GM23338 (cell line): ENCODE results near the gene MLX. TPM values are rescaled to one million over a fixed set of nuclear protein-coding genes. Genes with fewer than 3 reads are reported as not detected.

Source experiments
- ATAC-seq: fragments of 200-7000 bp; cut with Tn5 transposase; 3 replicates; pipeline ENCODE4 v1.9.1; 2020
- DNase-seq: peaks from one replicate; pipeline ENCODE4 v3.0.0-alpha.2; 2015; ENCODE audit warnings: low spot score
- H2AFZ ChIP-seq: fragments of 200-600 bp; sonication (generic); 2 replicates; pipeline ENCODE4 v1.8.0; 2016; ENCODE audit warnings: antibody characterized with exemption, mild to moderate bottlenecking, moderate library complexity
- H3F3A ChIP-seq: fragments of 200-600 bp; sonication (generic); replicated peaks from 2 replicates; pipeline ENCODE4 v1.8.0; 2017; ENCODE audit warnings: antibody characterized with exemption, mixed run types, low read depth
- H3K27ac ChIP-seq: fragments of 200-600 bp; sonication (generic); 2 replicates; pipeline ENCODE4 v1.6.1; 2016; ENCODE audit warnings: low read depth
- H3K27me3 ChIP-seq: fragments of 200-600 bp; sonication (generic); 2 replicates; pipeline ENCODE4 v1.8.0; 2016; ENCODE audit warnings: mild to moderate bottlenecking, mixed run types, moderate library complexity; ENCODE audit not compliant: insufficient read depth
- H3K36me3 ChIP-seq: fragments of 200-600 bp; sonication (generic); 2 replicates; pipeline ENCODE4 v1.8.0; 2016; ENCODE audit warnings: mild to moderate bottlenecking; ENCODE audit not compliant: insufficient read depth
- H3K4me1 ChIP-seq: fragments of 200-600 bp; sonication (generic); 2 replicates; pipeline ENCODE4 v1.8.0; 2016; ENCODE audit warnings: mild to moderate bottlenecking, moderate library complexity; ENCODE audit not compliant: insufficient read depth
- H3K4me2 ChIP-seq: fragments of 200-600 bp; sonication (generic); 2 replicates; pipeline ENCODE4 v1.7.1; 2017; ENCODE audit warnings: mixed run types
- H3K4me3 ChIP-seq: fragments of 200-600 bp; sonication (generic); 2 replicates; pipeline ENCODE4 v1.6.1; 2016; ENCODE audit warnings: mixed run types
- H3K79me2 ChIP-seq: fragments of 200-600 bp; sonication (generic); replicated peaks from 2 replicates; pipeline ENCODE4 v1.8.0; 2017; ENCODE audit warnings: mild to moderate bottlenecking; ENCODE audit not compliant: insufficient read depth
- H3K9me2 ChIP-seq: fragments of 200-600 bp; sonication (generic); 2 replicates; pipeline ENCODE4 v1.8.0; 2017; ENCODE audit not compliant: insufficient read depth
- H4K20me1 ChIP-seq: fragments of 200-600 bp; sonication (generic); replicated peaks from 2 replicates; pipeline ENCODE4 v1.8.0; 2017; ENCODE audit warnings: mild to moderate bottlenecking; ENCODE audit not compliant: insufficient read depth
- H3K27ac Mint-ChIP-seq: 2 replicates; pipeline ENCODE4 v1.8.0; 2020; ENCODE audit warnings: inconsistent platforms, mild to moderate bottlenecking, moderate library complexity, mixed read lengths
- H3K27me3 Mint-ChIP-seq: 3 replicates; pipeline ENCODE4 v1.8.0; 2022; ENCODE audit warnings: low read depth, mild to moderate bottlenecking, moderate library complexity, mixed read lengths, inconsistent platforms; ENCODE audit not compliant: insufficient read depth, poor library complexity
- H3K36me3 Mint-ChIP-seq: 3 replicates; pipeline ENCODE4 v1.8.0; 2021; ENCODE audit warnings: low read depth, mild to moderate bottlenecking, inconsistent platforms, moderate library complexity, mixed read lengths
- H3K4me1 Mint-ChIP-seq: 3 replicates; pipeline ENCODE4 v1.8.0; 2020; ENCODE audit warnings: mild to moderate bottlenecking, inconsistent platforms, mixed read lengths
- H3K4me3 Mint-ChIP-seq: 3 replicates; pipeline ENCODE4 v1.8.0; 2021; ENCODE audit warnings: moderate library complexity, mild to moderate bottlenecking, inconsistent platforms, mixed read lengths
- H3K9me3 Mint-ChIP-seq: 3 replicates; pipeline ENCODE4 v1.8.0; 2020; ENCODE audit warnings: moderate library complexity, mild to moderate bottlenecking, inconsistent platforms, mixed read lengths
- CREB1 ChIP-seq: fragments of 250-450 bp; sonication (Bioruptor Pico); IDR thresholded peaks from 2 replicates; pipeline ENCODE4 v1.5.0; 2020; ENCODE audit warnings: low read depth, mild to moderate bottlenecking, moderate library complexity
- CTCF ChIP-seq, 2 experiments: fragments of 200-600 bp in 1 of 2; sonication (generic) in 1 of 2; conservative IDR thresholded peaks; 2 replicates each; pipeline versions ENCODE4 v1.5.1 to v1.6.1; 2016 to 2017; ENCODE audit warnings: antibody characterized with exemption in 2 of 2, low read depth in 2 of 2, mild to moderate bottlenecking in 2 of 2, moderate library complexity in 1 of 2
- EZH2 ChIP-seq: fragments of 200-600 bp; sonication (generic); IDR thresholded peaks from one replicate; pipeline ENCODE4 v1.8.0; 2017; ENCODE audit warnings: antibody characterized with exemption, mild to moderate bottlenecking, low read depth; ENCODE audit not compliant: unreplicated experiment
- NANOG ChIP-seq: IDR thresholded peaks from 2 replicates; pipeline ENCODE4 v1.6.1; 2016; ENCODE audit warnings: antibody characterized with exemption, borderline replicate concordance
- POLR2AphosphoS5 ChIP-seq: IDR thresholded peaks from 2 replicates; pipeline ENCODE4 v1.6.1; 2016; ENCODE audit warnings: antibody characterized with exemption, low read depth
- REST ChIP-seq: IDR thresholded peaks from one replicate; pipeline ENCODE4 v1.6.1; 2018; ENCODE audit warnings: antibody characterized with exemption; ENCODE audit not compliant: unreplicated experiment
- STAT1 ChIP-seq: IDR thresholded peaks from one replicate; pipeline ENCODE4 v1.6.1; 2016; ENCODE audit warnings: antibody characterized with exemption; ENCODE audit not compliant: unreplicated experiment
- ZNF331 ChIP-seq: fragments of 250-450 bp; sonication (Bioruptor Pico); IDR thresholded peaks from 2 replicates; pipeline ENCODE4 v1.5.0; 2020; ENCODE audit warnings: low read depth, mild to moderate bottlenecking, moderate library complexity
- polyA plus RNA-seq: library from polyadenylated mRNA; unstranded; fragments of >200 nt; fragmentation: Nextera tagmentation; extraction: Ambion mirVana; gene quantifications from 2 replicates; pipeline ENCODE4 v1.2.1, GENCODE V29; 2016
- total RNA-seq: library from RNA; depleted of rRNA; stranded (reverse); fragments of >200 nt; shearing (Covaris generic); gene quantifications from 2 replicates; pipeline ENCODE4 v1.2.3, GENCODE V29; 2014

Gene MLX
- total and polyA plus RNA-seq, 2 experiments from 2014 or later, result 33.2 to 34.1 TPM

DNA sequence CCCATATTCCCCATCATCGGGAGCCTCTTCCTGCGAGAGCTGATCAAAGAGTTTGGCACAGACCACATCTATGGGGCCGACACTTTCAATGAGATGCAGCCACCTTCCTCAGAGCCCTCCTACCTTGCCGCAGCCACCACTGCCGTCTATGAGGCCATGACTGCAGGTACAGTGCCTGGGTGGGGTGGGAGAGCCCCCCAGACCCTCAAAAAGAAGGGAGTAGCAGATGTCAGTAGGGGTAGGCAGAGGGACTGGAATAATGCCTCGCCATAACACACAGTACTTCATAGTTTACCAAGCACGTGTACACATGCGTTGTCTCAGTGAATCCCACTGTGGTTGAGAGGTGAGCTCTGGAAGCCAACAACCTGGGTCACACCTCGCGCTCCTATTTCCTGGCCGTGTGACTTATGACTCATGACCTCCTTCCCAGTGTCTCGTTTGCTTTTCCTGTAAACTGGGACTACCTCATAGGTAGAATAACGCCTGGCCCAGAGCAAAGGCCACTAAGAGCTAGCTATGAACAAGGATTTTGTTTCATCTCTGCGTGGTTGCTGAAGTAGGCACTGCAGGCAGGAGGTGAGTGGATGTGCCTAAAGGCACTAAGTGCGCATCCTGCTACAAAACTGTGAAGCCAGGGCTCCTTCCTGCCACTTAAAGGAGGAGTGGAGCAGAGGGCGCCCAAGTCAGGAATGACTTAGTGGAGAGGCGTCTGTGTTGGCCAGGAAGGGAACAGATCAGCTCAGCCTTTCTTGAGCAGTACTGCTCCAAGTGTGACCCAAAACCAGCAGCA, 25.7 kb upstream of the MLX start (continued):
- no peak for TF ChIP-seq REST
- no peak for TF ChIP-seq EZH2
- TF ChIP-seq POLR2AphosphoS5, result no peak

DNA sequence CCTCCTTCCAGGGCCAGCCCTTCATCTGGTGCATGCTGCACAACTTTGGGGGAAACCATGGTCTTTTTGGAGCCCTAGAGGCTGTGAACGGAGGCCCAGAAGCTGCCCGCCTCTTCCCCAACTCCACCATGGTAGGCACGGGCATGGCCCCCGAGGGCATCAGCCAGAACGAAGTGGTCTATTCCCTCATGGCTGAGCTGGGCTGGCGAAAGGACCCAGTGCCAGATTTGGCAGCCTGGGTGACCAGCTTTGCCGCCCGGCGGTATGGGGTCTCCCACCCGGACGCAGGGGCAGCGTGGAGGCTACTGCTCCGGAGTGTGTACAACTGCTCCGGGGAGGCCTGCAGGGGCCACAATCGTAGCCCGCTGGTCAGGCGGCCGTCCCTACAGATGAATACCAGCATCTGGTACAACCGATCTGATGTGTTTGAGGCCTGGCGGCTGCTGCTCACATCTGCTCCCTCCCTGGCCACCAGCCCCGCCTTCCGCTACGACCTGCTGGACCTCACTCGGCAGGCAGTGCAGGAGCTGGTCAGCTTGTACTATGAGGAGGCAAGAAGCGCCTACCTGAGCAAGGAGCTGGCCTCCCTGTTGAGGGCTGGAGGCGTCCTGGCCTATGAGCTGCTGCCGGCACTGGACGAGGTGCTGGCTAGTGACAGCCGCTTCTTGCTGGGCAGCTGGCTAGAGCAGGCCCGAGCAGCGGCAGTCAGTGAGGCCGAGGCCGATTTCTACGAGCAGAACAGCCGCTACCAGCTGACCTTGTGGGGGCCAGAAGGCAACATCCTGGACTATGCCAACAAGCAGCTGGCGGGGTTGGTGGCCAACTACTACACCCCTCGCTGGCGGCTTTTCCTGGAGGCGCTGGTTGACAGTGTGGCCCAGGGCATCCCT, 23.5 kb upstream of the MLX start:
- no peak for DNase-seq
- peaks cover 6% of the 10 kb centered on the region for H3F3A ChIP-seq
- H3K4me1 ChIP-seq, result no peaks in the 10 kb centered on the region
- Mint-ChIP-seq H3K4me3 (no peak overlapping the region), H3K4me1 (no peaks in the 10 kb centered on the region), H3K27me3 (peaks cover 6% of the 10 kb centered on the region), H3K9me3 (no peaks in the 10 kb centered on the region; the same call in 2 of the 3 replicates), H3K27ac (no peak overlapping the region), H3K36me3 (peaks cover 21% of the 10 kb centered on the region; the same call in 2 of the 3 replicates)
- H3K27ac ChIP-seq, result no peak overlapping the region
- H3K4me3 ChIP-seq, result no peak overlapping the region
- no peak overlapping the region for H2AFZ ChIP-seq
- H4K20me1 ChIP-seq, result no peaks in the 10 kb centered on the region
- no peaks in the 10 kb centered on the region for H3K27me3 ChIP-seq
- no peaks in the 10 kb centered on the region for H3K79me2 ChIP-seq
- no peak overlapping the region for H3K4me2 ChIP-seq
- no peaks in the 10 kb centered on the region for H3K9me2 ChIP-seq
- H3K36me3 ChIP-seq, result no peaks in the 10 kb centered on the region
- no peak for ATAC-seq
- TF ChIP-seq ZNF331 (no peak), CTCF (conservative IDR thresholded peaks at IDR 0.05; ENCODE audit: low read depth in 2 of 2) (no peak), EZH2 (no peak), CREB1 (CRISPR knock-in tag) (no peak), STAT1 (no peak), NANOG (no peak), REST (no peak)
